Hepatocyte (in vitro differentiated cells): ENCODE measurements around the gene AFTPH. TPM values are rescaled to one million over a fixed set of nuclear protein-coding genes. Genes with fewer than 3 reads are reported as not detected.

Experiments
- DNase-seq: peaks from one replicate; pipeline ENCODE4 v3.0.0-alpha.2; 2016; ENCODE audit warnings: low spot score
- H2AFZ ChIP-seq: fragments of 200-600 bp; sonication (generic); 2 replicates; pipeline ENCODE4 v1.6.0; 2016; ENCODE audit warnings: antibody characterized with exemption, mild to moderate bottlenecking
- H3K27ac ChIP-seq: fragments of 200-600 bp; sonication (generic); 2 replicates; pipeline ENCODE4 v1.5.1; 2016; ENCODE audit warnings: mild to moderate bottlenecking
- H3K27me3 ChIP-seq: fragments of 200-600 bp; sonication (generic); 2 replicates; pipeline ENCODE4 v1.6.1; 2016
- H3K36me3 ChIP-seq: fragments of 200-600 bp; sonication (generic); replicated peaks from 2 replicates; pipeline ENCODE4 v1.5.1; 2016; ENCODE audit warnings: low read depth; ENCODE audit not compliant: insufficient read depth
- H3K4me1 ChIP-seq: fragments of 200-600 bp; sonication (generic); 2 replicates; pipeline ENCODE4 v1.5.1; 2016; ENCODE audit warnings: mild to moderate bottlenecking, moderate library complexity; ENCODE audit not compliant: insufficient read depth
- H3K4me2 ChIP-seq: fragments of 200-600 bp; sonication (generic); 2 replicates; pipeline ENCODE4 v1.6.0; 2016
- H3K4me3 ChIP-seq: fragments of 200-600 bp; sonication (generic); 2 replicates; pipeline ENCODE4 v1.5.1; 2016; ENCODE audit warnings: mild to moderate bottlenecking
- H3K79me2 ChIP-seq: fragments of 200-600 bp; sonication (generic); 2 replicates; pipeline ENCODE4 v1.6.0; 2017; ENCODE audit warnings: mild to moderate bottlenecking
- H3K9me2 ChIP-seq: fragments of 200-600 bp; sonication (generic); replicated peaks from 2 replicates; pipeline ENCODE4 v1.6.0; 2017; ENCODE audit warnings: mild to moderate bottlenecking; ENCODE audit not compliant: insufficient read depth
- H3K9me3 ChIP-seq: fragments of 200-600 bp; sonication (generic); 2 replicates; pipeline ENCODE4 v1.5.1; 2016; ENCODE audit warnings: low read depth, mild to moderate bottlenecking
- H4K20me1 ChIP-seq: fragments of 200-600 bp; sonication (generic); 2 replicates; pipeline ENCODE4 v1.6.0; 2016; ENCODE audit warnings: mild to moderate bottlenecking; ENCODE audit not compliant: insufficient read depth, poor library complexity, severe bottlenecking
- EZH2 ChIP-seq: fragments of 200-600 bp; sonication (generic); IDR thresholded peaks from 2 replicates; pipeline ENCODE4 v1.6.1; 2016; ENCODE audit warnings: antibody characterized with exemption, mild to moderate bottlenecking, borderline replicate concordance
- EZH2phosphoT487 ChIP-seq: fragments of 200-600 bp; sonication (generic); IDR thresholded peaks from one replicate; pipeline ENCODE4 v1.6.1; 2018; ENCODE audit warnings: antibody characterized with exemption, mild to moderate bottlenecking, low read depth, moderate library complexity; ENCODE audit not compliant: unreplicated experiment, severe bottlenecking
- WGBS: methylation state at CpG from one replicate; pipeline ENCODE4 v1.1.6; 2016; ENCODE audit warnings: low lambda C conversion rate; ENCODE audit errors: missing lambda C conversion rate; 5-methylcytosine and 5-hydroxymethylcytosine counted together
- polyA plus RNA-seq: library from polyadenylated mRNA; unstranded; fragments of >200 nt; fragmentation: Nextera tagmentation; extraction: Ambion mirVana; gene quantifications from 2 replicates; pipeline ENCODE4 v1.2.1, GENCODE V29; 2016
- total RNA-seq: library from RNA; depleted of rRNA; stranded (reverse); fragments of >200 nt; gene quantifications from 2 replicates; pipeline ENCODE4 v1.2.3, GENCODE V29; 2014
- TF ChIP-seq, protein P1 (sequence below): fragments of 200-600 bp; sonication (generic); IDR thresholded peaks from 2 replicates; pipeline ENCODE4 v1.5.1; 2016; ENCODE audit warnings: antibody characterized with exemption, mild to moderate bottlenecking; ENCODE audit not compliant: poor library complexity

The AFTPH gene
- total and polyA plus RNA-seq, 2 experiments from 2014 or later = 11.8 to 50.9 TPM

DNA sequence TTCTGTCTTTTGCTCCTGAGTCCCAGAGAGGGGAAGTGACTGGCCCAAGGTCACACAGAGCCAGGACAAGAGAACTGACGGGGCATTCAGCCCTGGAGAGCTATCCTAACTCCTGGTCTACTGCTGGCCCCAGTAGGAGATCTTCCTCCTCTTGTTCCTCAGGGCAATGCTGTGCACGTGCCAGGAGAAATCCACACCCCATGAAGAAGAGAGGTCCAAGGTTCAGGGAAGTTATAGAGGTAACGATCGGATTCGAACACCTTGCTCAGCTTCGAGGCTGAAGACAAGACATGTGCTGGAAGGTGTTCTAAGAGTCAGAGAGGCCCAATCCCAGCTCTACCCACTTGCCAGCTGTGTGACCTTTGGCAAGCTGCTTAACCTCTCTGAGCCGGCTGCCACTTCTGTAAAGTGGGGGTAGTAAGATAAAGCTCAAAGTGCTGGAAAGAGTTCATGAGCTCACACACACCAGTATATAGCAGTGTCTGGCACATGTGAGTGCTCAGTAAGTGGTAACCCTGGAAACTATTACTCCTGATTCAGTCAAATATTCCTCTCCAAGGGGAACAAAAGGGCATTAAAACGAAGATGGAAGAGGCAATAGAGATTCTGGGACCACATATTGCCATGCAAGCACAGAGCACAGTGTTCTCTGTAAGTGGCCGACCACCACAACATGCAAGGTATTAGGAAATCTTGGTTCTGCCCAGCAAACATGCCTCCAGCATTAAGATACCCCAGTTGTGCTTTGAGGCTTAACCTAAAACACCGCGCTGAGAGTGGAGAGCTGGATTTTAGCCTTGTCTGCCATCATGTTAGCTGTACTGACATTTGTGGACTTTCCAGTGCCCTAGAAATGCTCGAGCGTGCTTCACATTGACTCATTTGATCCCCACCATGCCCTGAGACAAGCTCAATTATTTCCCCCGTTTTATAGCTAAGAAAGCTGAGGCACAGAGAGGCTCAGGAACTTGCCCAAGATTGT, 104.0 kb downstream of the AFTPH start:
- H2AFZ ChIP-seq = no peak overlapping the region
- H3K79me2 ChIP-seq = peaks cover 3% of the 10 kb centered on the region
- no peaks in the 10 kb centered on the region for H3K9me3 ChIP-seq
- peaks cover 7% of the 10 kb centered on the region for H3K4me1 ChIP-seq
- no peaks in the 10 kb centered on the region for H3K9me2 ChIP-seq
- H3K36me3 ChIP-seq = no peaks in the 10 kb centered on the region
- TF ChIP-seq, protein P1, sequence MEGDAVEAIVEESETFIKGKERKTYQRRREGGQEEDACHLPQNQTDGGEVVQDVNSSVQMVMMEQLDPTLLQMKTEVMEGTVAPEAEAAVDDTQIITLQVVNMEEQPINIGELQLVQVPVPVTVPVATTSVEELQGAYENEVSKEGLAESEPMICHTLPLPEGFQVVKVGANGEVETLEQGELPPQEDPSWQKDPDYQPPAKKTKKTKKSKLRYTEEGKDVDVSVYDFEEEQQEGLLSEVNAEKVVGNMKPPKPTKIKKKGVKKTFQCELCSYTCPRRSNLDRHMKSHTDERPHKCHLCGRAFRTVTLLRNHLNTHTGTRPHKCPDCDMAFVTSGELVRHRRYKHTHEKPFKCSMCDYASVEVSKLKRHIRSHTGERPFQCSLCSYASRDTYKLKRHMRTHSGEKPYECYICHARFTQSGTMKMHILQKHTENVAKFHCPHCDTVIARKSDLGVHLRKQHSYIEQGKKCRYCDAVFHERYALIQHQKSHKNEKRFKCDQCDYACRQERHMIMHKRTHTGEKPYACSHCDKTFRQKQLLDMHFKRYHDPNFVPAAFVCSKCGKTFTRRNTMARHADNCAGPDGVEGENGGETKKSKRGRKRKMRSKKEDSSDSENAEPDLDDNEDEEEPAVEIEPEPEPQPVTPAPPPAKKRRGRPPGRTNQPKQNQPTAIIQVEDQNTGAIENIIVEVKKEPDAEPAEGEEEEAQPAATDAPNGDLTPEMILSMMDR = no peak
- no peak for TF ChIP-seq EZH2phosphoT487
- no peak for TF ChIP-seq EZH2
- no peak for DNase-seq
- no peak overlapping the region for H3K4me3 ChIP-seq
- no peak overlapping the region for H3K4me2 ChIP-seq
- 87% methylated on average over 14 of the region's 14 CpGs for WGBS
- no peak overlapping the region for H3K27ac ChIP-seq
- H4K20me1 ChIP-seq = no peaks in the 10 kb centered on the region
- H3K27me3 ChIP-seq = no peaks in the 10 kb centered on the region

DNA sequence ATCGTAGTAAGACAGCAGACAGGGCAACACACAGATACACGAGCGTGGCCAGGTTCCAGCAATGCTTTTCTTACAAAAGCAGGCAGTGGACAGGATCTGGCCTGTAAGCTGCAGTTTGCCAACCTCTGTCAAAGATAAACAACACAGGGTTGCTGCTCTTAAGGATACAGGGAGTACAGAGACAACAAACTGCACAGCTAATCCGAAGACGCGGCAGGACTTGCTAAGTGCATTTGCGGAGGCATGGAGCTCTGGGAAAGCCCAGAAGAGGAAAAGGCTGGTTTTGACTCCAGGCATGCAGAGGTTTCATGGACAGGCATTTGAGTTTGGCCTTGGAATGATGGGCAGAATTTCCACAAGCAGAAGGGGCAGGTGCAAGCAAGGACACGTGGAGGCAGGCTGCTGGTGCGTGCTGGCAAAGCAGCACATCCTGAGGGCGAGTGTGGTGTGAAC, 105.2 kb downstream of the AFTPH start:
- H3K27ac ChIP-seq = no peak overlapping the region
- no peak overlapping the region for H3K4me3 ChIP-seq
- TF ChIP-seq EZH2phosphoT487 (no peak), EZH2 (no peak)
- TF ChIP-seq, protein P1 = no peak
- no peaks in the 10 kb centered on the region for H3K36me3 ChIP-seq
- H3K79me2 ChIP-seq = peaks cover 13% of the 10 kb centered on the region
- 78% methylated on average over 10 of the region's 10 CpGs for WGBS
- H3K4me1 ChIP-seq = peaks cover 16% of the 10 kb centered on the region
- no peaks in the 10 kb centered on the region for H3K9me3 ChIP-seq
- peaks cover 11% of the 10 kb centered on the region for H4K20me1 ChIP-seq
- no peak overlapping the region for H3K4me2 ChIP-seq
- no peaks in the 10 kb centered on the region for H3K9me2 ChIP-seq
- H3K27me3 ChIP-seq = no peaks in the 10 kb centered on the region
- H2AFZ ChIP-seq = no peak overlapping the region
- peak; percentile 57 for DNase-seq

DNA sequence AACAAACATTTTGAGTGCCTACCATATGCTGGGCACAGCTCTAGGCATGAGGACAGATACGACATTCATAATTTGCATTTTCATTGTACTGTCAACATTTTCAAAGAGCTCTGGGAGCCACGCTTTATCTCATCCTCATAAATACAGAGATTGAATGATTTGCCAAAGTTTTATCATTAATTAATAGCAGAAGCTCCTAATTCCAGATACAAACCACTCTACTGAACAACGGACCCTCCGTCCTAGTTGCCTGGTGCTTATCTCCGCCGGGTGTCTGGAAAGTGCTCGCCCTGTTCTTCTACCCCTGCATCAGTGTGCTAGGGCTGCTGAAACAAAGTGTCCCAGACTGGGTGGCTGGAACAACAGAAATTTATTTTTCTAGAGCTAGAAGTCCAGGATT, 105.7 kb downstream of the AFTPH start:
- no peaks in the 10 kb centered on the region for H3K9me2 ChIP-seq
- WGBS = 88% methylated on average over 7 of the region's 7 CpGs
- no peak overlapping the region for H3K4me2 ChIP-seq
- H3K27ac ChIP-seq = no peak overlapping the region
- no peak overlapping the region for H3K4me3 ChIP-seq
- no peak overlapping the region for H2AFZ ChIP-seq
- H3K4me1 ChIP-seq = peaks cover 22% of the 10 kb centered on the region
- no peak for DNase-seq
- peaks cover 19% of the 10 kb centered on the region for H3K79me2 ChIP-seq
- no peaks in the 10 kb centered on the region for H3K9me3 ChIP-seq
- H4K20me1 ChIP-seq = peaks cover 16% of the 10 kb centered on the region
- H3K27me3 ChIP-seq = no peaks in the 10 kb centered on the region
- TF ChIP-seq, protein P1 = no peak
- no peak for TF ChIP-seq EZH2phosphoT487
- TF ChIP-seq EZH2 = no peak
- H3K36me3 ChIP-seq = no peaks in the 10 kb centered on the region
